NCI-H774 (cell line): ENCODE results near the gene LTBP2.
"Not testable (repeated sequence)": the region's sequence is repeated elsewhere in the genome, so short reads cannot be mapped to it uniquely, and the experiment has no call there.

Source experiments
- DNase-seq: peaks from one replicate; lab custom pipeline; 2025; lab: John Stamatoyannopoulos, UW

The LTBP2 gene

GRCh38 chr14:74482571-74482970 is 129.5 kb downstream of the LTBP2 start:
- DNase-seq: no peak

DNA sequence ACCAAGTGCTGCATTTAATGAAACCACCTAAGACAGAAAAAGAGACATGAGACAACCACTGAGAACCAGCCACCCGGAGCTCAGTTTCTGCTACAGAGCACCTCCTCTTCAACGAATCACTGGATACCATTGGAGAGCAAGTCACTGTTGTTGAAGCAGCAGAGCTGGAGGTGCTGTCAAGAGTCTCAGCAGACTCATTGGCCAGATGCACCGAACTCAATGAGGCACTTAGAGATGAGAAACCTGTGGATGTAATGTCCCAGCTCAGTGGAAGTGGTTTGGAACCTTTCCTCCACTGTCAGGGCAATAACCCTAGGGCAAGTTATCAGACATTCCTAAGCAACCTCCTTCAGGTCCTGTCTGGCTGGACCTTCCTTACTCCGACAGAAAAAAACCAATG is 132.0 kb downstream of the LTBP2 start:
- DNase-seq: no peak

DNA sequence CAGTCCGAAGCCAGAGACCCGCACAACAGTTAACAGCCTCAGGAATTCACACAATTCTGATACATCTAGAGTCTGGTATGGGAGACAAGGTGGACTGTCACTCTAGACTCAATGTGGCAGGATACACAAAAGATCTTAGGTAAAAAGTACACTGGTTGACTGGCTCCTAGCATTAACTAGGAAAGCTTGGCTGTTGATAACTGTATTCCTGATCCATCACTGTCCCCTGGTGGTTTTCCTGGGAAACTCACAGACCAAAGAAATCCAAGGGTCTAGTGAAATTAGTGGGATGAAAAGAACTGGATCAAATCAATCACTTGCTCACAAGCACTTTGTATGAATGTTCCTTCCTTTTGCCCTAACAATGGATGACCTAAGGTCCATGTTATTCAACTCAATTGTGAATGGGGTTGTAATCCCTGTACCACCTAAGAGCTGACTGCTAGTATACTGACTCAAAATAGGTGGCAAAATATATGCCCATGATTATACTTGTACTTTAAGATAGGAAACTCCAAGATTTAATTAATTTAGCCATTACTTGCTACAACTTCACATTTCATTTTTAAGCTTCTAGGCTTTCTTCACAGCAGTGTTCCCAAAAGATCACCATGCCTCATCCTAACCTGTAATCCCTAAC is 132.9 kb downstream of the LTBP2 start:
- no peak for DNase-seq

DNA sequence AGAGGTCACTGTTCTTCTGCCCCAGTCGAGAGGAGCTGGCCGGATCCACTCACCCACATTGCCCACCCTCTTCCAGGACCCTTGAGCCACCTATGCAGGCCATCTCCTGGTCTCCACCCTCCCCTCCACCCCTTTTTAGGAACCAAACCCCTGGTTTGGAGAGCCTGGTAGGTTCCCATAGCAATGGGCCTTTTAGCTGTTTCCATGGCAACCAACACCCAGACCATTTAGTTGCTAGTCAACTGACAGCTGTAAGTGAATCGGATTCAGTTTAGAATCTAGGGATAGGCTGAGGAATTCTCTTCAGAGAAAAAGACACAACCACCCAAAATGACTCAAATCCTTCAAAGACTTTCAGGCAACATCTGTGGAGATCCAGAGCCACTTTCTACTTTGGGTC is 135.4 kb downstream of the LTBP2 start:
- DNase-seq: no peak

DNA sequence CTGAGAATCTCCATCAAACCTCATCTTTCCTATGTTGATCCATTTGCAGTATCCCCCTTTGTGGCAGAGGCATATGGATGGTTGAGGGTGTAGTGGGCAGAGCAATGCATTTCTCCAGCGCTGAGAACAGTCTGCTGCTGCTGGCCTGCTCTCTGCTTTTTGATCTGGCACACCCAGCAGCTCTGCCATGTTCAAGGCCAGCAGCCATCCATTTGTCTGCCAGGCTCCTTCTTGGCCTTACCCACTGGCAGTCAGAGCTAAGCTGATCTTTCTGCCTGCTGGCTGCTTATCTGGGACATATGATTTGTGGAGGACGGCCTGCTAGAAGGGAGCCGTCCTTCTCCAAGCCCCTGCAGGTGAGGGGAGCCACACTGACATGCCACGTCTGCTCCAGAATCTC is 135.9 kb downstream of the LTBP2 start:
- no peak for DNase-seq

DNA sequence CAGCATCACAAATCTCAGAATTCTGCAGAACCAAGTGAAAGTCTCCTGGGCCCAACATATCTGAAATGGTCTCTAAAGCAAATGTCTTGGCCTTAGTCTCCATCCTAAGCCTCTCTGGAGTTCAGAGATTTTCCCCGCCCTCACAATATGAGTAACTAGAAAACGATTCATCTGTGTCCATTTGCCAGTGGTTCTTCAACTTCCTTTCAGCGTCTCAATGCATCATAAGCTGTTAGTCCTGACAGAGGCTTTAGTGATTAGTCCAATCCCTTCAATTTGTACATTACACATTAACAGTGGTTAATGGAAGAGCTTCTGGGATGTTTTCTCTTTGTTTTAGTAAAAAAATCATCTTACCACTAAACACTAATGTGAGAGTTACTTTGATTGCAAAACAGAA is 136.4 kb downstream of the LTBP2 start:
- DNase-seq: no peak

- no peak for DNase-seq
Observed at GRCh38 chr14:74474376-74474775, 137.7 kb downstream of the LTBP2 start.

GRCh38 chr14:74472601-74473000 is 139.4 kb downstream of the LTBP2 start:
- no peak for DNase-seq

DNA sequence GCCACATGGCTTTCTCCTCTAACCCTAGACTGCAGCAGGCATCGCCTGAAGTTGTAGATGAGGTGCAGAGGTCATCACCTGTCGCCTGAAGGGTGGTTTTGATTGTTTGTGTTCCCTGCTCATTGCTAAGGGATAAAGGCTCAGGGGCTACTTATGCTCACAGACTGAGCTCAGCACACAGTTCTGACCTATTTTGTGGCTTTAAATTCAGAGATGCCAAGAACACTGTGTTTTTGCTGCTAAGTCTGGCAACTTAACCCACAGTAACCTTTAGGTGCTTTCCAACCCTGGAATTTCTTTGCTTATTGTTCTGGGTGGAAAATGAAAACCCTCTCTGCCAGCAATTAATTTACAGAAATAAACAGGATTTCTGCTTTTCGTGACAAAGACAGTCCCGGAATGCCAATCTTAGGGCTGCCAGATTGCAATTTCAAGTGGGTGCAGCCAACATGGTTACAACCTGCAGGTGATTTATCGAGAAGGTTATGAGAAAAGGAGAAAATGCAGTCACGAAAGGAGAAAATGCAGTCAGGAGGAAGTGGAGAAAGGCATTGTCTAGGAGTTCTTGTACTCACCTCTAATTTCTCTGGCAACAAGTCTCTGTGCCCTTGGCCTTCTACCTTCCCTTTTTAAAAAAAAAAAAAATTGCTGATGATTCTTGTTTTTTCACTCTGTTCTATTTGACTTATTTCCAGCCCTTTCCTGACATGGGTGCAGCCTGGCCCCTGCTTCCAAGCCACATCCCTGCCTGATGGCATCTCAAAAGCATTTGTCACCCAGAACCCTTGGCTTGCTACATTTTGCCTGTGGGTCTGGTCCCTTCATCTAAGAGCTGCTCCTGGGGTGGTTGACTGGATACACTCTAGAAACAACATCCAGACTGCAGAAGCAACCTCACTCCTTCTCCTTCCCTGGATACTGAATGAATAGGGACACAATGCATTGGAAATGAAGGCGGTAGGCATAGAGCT is 142.2 kb downstream of the LTBP2 start:
- DNase-seq: no peak

DNA sequence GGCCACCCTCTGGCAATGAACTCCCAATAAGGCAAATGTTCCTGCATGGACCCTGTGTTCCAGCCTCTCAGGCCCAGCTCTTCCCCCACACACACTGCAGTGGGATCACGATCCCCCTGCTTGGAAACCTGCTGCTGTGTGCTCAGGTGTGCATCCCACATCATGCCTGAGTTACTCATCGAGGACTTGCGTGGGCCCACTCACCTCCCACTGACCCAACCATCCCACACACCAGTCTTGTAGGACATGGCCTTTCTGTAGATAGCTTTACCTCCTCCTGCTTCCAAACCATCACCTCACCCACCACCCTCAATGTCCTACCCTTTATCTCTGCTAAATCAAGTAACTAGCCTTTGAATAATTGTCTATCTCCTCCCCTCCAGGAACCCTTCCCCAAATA is 143.5 kb downstream of the LTBP2 start:
- DNase-seq: no peak

GRCh38 chr14:74465335-74465734 is 146.7 kb downstream of the LTBP2 start:
- no peak for DNase-seq

DNA sequence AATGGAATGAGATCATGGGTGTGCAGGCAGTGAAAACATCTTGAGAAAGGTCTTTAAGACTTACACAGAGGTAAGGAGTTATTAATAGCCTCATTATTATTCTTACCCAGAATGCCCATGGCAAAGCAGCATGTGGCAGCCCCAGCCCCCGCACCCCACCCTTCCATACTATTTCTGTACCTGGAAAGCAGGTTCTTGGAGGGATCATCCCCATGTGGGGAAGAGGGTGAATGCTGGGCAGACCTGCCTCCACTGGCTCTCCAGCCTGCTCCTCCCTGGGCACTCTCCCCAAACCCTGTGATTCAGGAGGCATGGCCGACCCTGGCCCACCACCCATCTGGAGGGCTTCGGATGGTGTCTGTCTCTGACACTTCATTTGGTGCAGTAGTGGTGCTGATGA is 147.3 kb downstream of the LTBP2 start:
- DNase-seq: no peak

DNA sequence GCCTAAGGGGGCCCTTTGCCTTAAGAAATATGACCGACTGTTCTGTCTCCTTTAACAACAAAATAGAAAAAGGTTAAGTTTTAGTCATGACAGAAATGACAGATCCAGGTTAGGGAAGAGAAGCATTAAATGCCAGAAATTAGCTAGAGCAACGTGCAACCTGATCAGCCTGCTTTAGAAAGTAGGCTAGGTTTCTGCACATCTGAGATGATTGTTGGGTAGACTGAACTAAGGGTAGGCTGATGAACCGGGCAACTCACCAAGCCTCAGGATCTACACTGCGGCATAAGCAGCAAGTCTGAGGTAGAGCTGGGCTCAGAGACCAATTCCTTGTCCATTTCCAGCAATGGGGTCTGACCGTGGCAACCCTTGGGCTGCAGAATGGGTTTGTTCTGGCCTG is 148.3 kb downstream of the LTBP2 start:
- no peak for DNase-seq

GRCh38 chr14:74462993-74463392 is 149.0 kb downstream of the LTBP2 start:
- no peak for DNase-seq

- DNase-seq: no peak
Observed at GRCh38 chr14:74459976-74460375, 152.1 kb downstream of the LTBP2 start.

DNA sequence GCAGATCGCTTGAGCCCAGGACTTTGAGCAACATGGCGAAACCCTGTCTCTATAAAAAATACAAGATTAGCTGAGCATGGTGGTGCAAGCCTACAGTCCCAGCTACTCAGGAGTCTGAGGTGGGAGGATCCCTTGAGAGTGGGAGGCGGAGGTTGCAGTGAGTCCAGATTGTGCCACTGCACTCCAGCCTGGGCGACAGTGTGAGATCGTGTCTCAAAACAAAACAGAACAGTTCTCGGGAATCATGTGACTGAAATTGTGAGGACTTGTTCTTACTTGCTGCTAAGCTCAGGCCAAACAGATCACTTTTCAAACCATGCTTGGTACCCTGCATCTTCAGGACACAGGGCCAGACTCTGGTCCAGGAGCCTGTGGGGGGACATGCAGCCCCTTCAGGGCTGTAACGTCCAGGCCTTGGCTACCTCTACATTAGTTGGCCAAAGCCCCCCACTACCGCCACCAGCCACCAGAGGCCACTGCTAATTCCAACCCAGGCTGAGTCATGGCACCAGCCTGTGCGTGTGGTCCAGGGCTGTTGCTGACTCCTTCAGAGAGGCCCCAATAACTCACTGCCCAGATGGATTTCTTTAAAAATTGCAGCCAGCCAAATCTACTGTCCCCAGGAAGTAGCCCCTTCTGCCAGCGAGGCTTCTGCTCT is 152.6 kb downstream of the LTBP2 start:
- no peak for DNase-seq

GRCh38 chr14:74457565-74457895 is 154.5 kb downstream of the LTBP2 start:
- no peak for DNase-seq

DNA sequence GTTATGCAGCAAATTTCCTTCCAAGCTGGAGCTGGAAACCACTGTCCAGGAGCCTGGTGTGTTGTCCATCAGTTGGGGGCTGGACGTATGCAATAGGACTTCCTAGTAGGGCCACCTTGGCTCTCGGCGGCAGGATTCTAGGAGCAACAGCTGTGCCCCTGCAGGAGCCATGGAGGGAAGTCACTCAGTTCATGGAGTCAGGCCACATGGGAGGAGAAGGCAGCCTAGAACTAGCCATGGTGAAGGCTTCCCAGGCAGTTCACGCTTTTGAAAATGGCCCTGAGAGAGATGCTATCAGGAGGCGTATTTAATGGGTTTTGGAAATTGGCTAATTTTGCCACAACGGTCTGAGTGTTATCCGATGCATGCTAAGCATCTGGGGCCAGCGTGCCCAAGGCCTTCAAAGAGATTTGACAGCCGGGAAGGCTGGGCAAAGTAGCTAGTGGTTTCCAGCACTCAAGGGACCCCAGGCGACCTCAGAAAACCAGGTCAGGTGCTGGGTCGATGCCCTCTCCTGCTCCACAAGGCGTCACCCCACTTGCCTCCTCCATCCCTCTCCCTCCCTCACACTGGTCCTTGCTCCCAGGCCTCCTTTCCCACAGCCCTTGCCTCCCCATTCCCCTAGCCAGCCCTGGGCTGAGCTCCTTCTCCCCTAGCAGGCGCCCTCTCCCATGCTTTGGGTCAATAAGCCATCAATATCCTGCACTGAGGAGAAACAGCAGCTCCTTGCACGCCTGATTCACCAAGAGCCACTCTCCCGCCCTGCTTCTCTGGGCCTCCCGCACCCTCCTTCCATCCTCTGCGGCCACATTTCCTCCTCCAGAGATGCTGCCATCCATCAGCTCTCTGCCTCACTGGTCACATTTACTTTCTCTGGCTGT is 155.1 kb downstream of the LTBP2 start:
- no peak for DNase-seq

- not testable (repeated sequence) for DNase-seq
Observed at GRCh38 chr14:74454397-74454796, 157.6 kb downstream of the LTBP2 start.
